ENCODE results near the gene NCK1.

DNA sequence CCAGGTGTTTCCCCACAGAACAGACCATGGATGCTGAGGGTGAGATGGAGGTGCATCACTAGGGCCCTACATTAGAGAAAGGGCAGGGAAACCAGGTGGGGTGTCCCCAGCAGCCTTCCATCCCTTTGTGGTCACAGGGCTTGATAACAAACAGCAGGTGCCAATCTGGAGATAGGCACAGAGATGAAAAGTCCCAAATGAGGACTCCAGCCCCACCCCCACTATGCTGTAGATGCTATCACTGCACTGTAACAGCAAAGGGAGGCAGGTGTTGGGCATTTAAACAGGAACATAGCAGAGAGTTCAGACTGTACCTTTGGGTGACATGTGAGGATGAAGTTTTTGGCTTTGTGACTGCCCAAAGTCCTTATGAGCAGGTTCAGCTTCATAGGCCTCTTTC is 117.2 kb downstream of the NCK1 start:
- TF ChIP-seq, protein P1, sequence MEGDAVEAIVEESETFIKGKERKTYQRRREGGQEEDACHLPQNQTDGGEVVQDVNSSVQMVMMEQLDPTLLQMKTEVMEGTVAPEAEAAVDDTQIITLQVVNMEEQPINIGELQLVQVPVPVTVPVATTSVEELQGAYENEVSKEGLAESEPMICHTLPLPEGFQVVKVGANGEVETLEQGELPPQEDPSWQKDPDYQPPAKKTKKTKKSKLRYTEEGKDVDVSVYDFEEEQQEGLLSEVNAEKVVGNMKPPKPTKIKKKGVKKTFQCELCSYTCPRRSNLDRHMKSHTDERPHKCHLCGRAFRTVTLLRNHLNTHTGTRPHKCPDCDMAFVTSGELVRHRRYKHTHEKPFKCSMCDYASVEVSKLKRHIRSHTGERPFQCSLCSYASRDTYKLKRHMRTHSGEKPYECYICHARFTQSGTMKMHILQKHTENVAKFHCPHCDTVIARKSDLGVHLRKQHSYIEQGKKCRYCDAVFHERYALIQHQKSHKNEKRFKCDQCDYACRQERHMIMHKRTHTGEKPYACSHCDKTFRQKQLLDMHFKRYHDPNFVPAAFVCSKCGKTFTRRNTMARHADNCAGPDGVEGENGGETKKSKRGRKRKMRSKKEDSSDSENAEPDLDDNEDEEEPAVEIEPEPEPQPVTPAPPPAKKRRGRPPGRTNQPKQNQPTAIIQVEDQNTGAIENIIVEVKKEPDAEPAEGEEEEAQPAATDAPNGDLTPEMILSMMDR (IDR thresholded peaks at IDR 0.05; ENCODE audit: insufficient read depth, low read depth, low read length), result no peak
- TF ChIP-seq EZH2 (IDR thresholded peaks at IDR 0.05; ENCODE audit: insufficient read depth, low read length), result no peak
